SU-DHL-6 (cell line): Measurements from ENCODE around the gene KHK.

Experiments
- H2AFZ ChIP-seq: fragments of 200-600 bp; sonication (generic); 2 replicates; pipeline ENCODE4 v1.6.1; 2014; ENCODE audit warnings: low read depth, mild to moderate bottlenecking, moderate library complexity, mixed read lengths, antibody characterized with exemption, low read length; ENCODE audit not compliant: severe bottlenecking
- H3F3A ChIP-seq: fragments of 200-600 bp; shearing (Covaris generic); 2 replicates; pipeline ENCODE4 v1.6.0; 2016; ENCODE audit warnings: antibody characterized with exemption, mild to moderate bottlenecking; ENCODE audit not compliant: insufficient read depth
- H3K27ac ChIP-seq: fragments of 200-600 bp; sonication (generic); 2 replicates; pipeline ENCODE4 v1.5.1; 2016; ENCODE audit warnings: low read depth, mild to moderate bottlenecking, low read length, moderate library complexity, mixed read lengths
- H3K27me3 ChIP-seq: fragments of 200-600 bp; sonication (generic), shearing (Covaris generic); 2 replicates; pipeline ENCODE4 v1.6.0; 2014; ENCODE audit warnings: mild to moderate bottlenecking, low read length
- H3K36me3 ChIP-seq: fragments of 200-600 bp; sonication (generic); 2 replicates; pipeline ENCODE4 v1.6.1; 2014; ENCODE audit warnings: mild to moderate bottlenecking, low read length, mixed read lengths
- H3K4me2 ChIP-seq: fragments of 300-600, 200-600 bp; shearing (Covaris generic), sonication (generic); 2 replicates; pipeline ENCODE4 v1.6.0; 2014; ENCODE audit warnings: low read length, low read depth, mild to moderate bottlenecking; ENCODE audit not compliant: poor library complexity, severe bottlenecking
- H3K4me3 ChIP-seq: fragments of 200-600 bp; sonication (generic); 2 replicates; pipeline ENCODE4 v1.5.1; 2014; ENCODE audit warnings: antibody characterized with exemption, low read length, mild to moderate bottlenecking, mixed read lengths; ENCODE audit not compliant: insufficient read depth, poor library complexity, severe bottlenecking
- H3K79me2 ChIP-seq: fragments of 200-600 bp; sonication (generic); 2 replicates; pipeline ENCODE4 v1.6.1; 2014; ENCODE audit warnings: mild to moderate bottlenecking, low read length, moderate library complexity; ENCODE audit not compliant: insufficient read depth
- H3K9ac ChIP-seq: fragments of 200-600 bp; sonication (generic); 2 replicates; pipeline ENCODE4 v1.7.0; 2014; ENCODE audit warnings: mild to moderate bottlenecking, low read length
- H3K9me2 ChIP-seq: fragments of 200-600 bp; sonication (generic); replicated peaks from 2 replicates; pipeline ENCODE4 v1.6.1; 2014; ENCODE audit warnings: low read length; ENCODE audit not compliant: insufficient read depth
- H3K9me3 ChIP-seq: fragments of 200-600 bp; sonication (generic); 2 replicates; pipeline ENCODE4 v1.6.1; 2014; ENCODE audit warnings: low read length, mixed read lengths; ENCODE audit not compliant: insufficient read depth
- H4K20me1 ChIP-seq: fragments of 200-600 bp; sonication (generic); 2 replicates; pipeline ENCODE4 v1.6.1; 2014; ENCODE audit warnings: low read depth, mild to moderate bottlenecking, antibody characterized with exemption, low read length, moderate library complexity, mixed read lengths
- CTCF ChIP-seq: fragments of 200-600 bp; sonication (generic); IDR thresholded peaks from one replicate; pipeline ENCODE4 v1.5.1; 2017; ENCODE audit warnings: antibody characterized with exemption, mild to moderate bottlenecking, low read length, moderate library complexity; ENCODE audit not compliant: insufficient read depth, poor library complexity, severe bottlenecking
- EZH2phosphoT487 ChIP-seq: fragments of 200-600 bp; sonication (generic), shearing (Covaris generic); conservative IDR thresholded peaks from 2 replicates; pipeline ENCODE4 v1.6.1; 2018; ENCODE audit warnings: mild to moderate bottlenecking, antibody characterized with exemption, low read length, moderate library complexity, mixed read lengths

Gene KHK

GRCh38 chr2:27086724-27087593 lies at the start of gene KHK:
Gene KHK, plus strand, starts transcription at chr2:27086772. Its CDS starts 488 bp downstream, at chr2:27087260.
- H3F3A ChIP-seq: 0 out of 2 replicates have a peak, but pooled peaks cover 3% of the 10 kb centered on the region
- H3K9ac ChIP-seq: peak within 1 kb of the TSS; percentile 69
- H3K4me2 ChIP-seq: peak within 1 kb of the TSS; percentile 75
- H2AFZ ChIP-seq: peak within 1 kb of the TSS; percentile 93
- H3K27ac ChIP-seq: no peak within 1 kb of the TSS
- H3K79me2 ChIP-seq: no peaks in the 10 kb centered on the region
- TF ChIP-seq EZH2phosphoT487 (no peak), CTCF (no peak)
- no peaks in the 10 kb centered on the region for H3K9me3 ChIP-seq
- H4K20me1 ChIP-seq: no peaks in the 10 kb centered on the region
- H3K9me2 ChIP-seq: no peaks in the 10 kb centered on the region
- no peaks in the 10 kb centered on the region for H3K36me3 ChIP-seq
- H3K27me3 ChIP-seq: no peaks in the 10 kb centered on the region
- H3K4me3 ChIP-seq: peak within 1 kb of the TSS; percentile 62

- H3K4me3 ChIP-seq: no peak overlapping the region
- no peaks in the 10 kb centered on the region for H3K27me3 ChIP-seq
- H3K79me2 ChIP-seq: peaks cover 13% of the 10 kb centered on the region
- H3K36me3 ChIP-seq: no peaks in the 10 kb centered on the region
- no peaks in the 10 kb centered on the region for H4K20me1 ChIP-seq
- TF ChIP-seq EZH2phosphoT487 (no peak), CTCF (no peak)
- no peak overlapping the region for H3K4me2 ChIP-seq
- H2AFZ ChIP-seq: no peak overlapping the region
- no peak overlapping the region for H3K27ac ChIP-seq
- no peaks in the 10 kb centered on the region for H3F3A ChIP-seq
- no peaks in the 10 kb centered on the region for H3K9me3 ChIP-seq
- no peak overlapping the region for H3K9ac ChIP-seq
- H3K9me2 ChIP-seq: no peaks in the 10 kb centered on the region
Observed at GRCh38 chr2:27038012-27038411, 48.6 kb upstream of the KHK start.

GRCh38 chr2:27038631-27039339 lies 47.8 kb upstream of the KHK start:
- Histone ChIP-seq H3K36me3 (no peaks in the 10 kb centered on the region), H3K9ac (no peak overlapping the region), H4K20me1 (no peaks in the 10 kb centered on the region), H3K4me2 (no peak overlapping the region), H3K27ac (no peak overlapping the region), H3K79me2 (peaks cover 6% of the 10 kb centered on the region), H2AFZ (no peak overlapping the region), H3F3A (no peaks in the 10 kb centered on the region), H3K4me3 (no peak overlapping the region), H3K27me3 (no peaks in the 10 kb centered on the region), H3K9me3 (no peaks in the 10 kb centered on the region), H3K9me2 (no peaks in the 10 kb centered on the region)
- TF ChIP-seq EZH2phosphoT487 (no peak), CTCF (no peak)
